Liver (tissue), 3 donors: ENCODE results near the gene TAF11L5.
"Not testable (repeated sequence)": the region's sequence is repeated elsewhere in the genome, so short reads cannot be mapped to it uniquely, and the experiment has no call there.

Source experiments
- FOXA1 ChIP-seq: IDR thresholded peaks from 2 replicates; pipeline ENCODE4 v1.6.1; 2016; ENCODE audit warnings: antibody characterized with exemption
- GABPA ChIP-seq, 2 donors: IDR thresholded peaks in 1 of 2; conservative IDR thresholded peaks in 1 of 2; 2 replicates each; pipeline ENCODE4 v1.6.1; 2016; ENCODE audit warnings: antibody characterized with exemption in 2 of 2, mild to moderate bottlenecking in 1 of 2, moderate library complexity in 1 of 2
- HNF4A ChIP-seq, 2 donors: conservative IDR thresholded peaks; 2 replicates each; pipeline ENCODE4 v1.6.1; 2016; ENCODE audit warnings: antibody characterized with exemption in 2 of 2, mild to moderate bottlenecking in 2 of 2
- RAD21 ChIP-seq, 2 donors: IDR thresholded peaks; 2 replicates each; pipeline ENCODE4 v1.6.1; 2016; ENCODE audit warnings: antibody characterized with exemption in 2 of 2, mild to moderate bottlenecking in 2 of 2
- SP1 ChIP-seq: IDR thresholded peaks from 2 replicates; pipeline ENCODE4 v1.6.1; 2018; ENCODE audit warnings: antibody characterized with exemption, mild to moderate bottlenecking
- TAF1 ChIP-seq: conservative IDR thresholded peaks from 2 replicates; pipeline ENCODE4 v1.6.1; 2016; ENCODE audit warnings: antibody characterized with exemption, mild to moderate bottlenecking
- TF ChIP-seq, protein P1 (sequence below): fragments of 150-350 bp; IDR thresholded peaks from 2 replicates; pipeline ENCODE4 v1.5.1; 2017; ENCODE audit warnings: improper control_type of control experiment, low read depth, low read length; ENCODE audit not compliant: missing input control
- TF ChIP-seq, protein P2 (sequence below): IDR thresholded peaks from 2 replicates; pipeline ENCODE4 v1.6.1; 2016; ENCODE audit warnings: antibody characterized with exemption
- TF ChIP-seq, protein P3 (sequence below): IDR thresholded peaks from 2 replicates; pipeline ENCODE4 v1.6.1; 2016; ENCODE audit warnings: antibody characterized with exemption
- TF ChIP-seq, protein P4 (sequence below): IDR thresholded peaks from 2 replicates; pipeline ENCODE4 v1.6.1; 2016; ENCODE audit warnings: antibody characterized with exemption
- donor health status: healthy.
- donor health status: healthy.

DNA sequence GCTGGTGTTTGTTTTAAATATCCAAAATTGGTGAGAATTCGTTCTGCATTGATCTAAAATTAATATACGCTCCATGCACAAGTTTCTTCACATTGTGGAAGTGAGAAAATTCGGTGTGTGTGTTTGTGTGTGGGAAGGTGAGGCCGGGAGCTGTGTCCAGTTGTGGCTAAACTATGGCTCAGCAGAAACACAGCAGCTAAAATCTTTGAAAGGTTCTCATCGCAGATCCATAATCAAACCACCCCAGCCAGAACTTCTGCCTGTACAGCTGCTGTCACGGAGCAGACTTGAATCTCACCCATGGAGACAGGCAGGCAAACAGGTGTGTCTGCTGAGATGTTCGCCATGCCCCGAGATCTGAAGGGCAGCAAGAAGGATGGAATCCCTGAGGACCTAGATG, 27.1 kb upstream of the TAF11L5 start, which contains the start of gene TAF11L2:
- TF ChIP-seq GABPA (IDR thresholded peaks at IDR 0.05 in 1 of 2, conservative IDR thresholded peaks at IDR 0.05 in 1 of 2); RAD21 (IDR thresholded peaks at IDR 0.05); FOXA1; SP1; TAF1; HNF4A (conservative IDR thresholded peaks at IDR 0.05): not testable (repeated sequence)
- TF ChIP-seq, protein P1, sequence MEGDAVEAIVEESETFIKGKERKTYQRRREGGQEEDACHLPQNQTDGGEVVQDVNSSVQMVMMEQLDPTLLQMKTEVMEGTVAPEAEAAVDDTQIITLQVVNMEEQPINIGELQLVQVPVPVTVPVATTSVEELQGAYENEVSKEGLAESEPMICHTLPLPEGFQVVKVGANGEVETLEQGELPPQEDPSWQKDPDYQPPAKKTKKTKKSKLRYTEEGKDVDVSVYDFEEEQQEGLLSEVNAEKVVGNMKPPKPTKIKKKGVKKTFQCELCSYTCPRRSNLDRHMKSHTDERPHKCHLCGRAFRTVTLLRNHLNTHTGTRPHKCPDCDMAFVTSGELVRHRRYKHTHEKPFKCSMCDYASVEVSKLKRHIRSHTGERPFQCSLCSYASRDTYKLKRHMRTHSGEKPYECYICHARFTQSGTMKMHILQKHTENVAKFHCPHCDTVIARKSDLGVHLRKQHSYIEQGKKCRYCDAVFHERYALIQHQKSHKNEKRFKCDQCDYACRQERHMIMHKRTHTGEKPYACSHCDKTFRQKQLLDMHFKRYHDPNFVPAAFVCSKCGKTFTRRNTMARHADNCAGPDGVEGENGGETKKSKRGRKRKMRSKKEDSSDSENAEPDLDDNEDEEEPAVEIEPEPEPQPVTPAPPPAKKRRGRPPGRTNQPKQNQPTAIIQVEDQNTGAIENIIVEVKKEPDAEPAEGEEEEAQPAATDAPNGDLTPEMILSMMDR = not testable (repeated sequence)
- TF ChIP-seq, protein P2, sequence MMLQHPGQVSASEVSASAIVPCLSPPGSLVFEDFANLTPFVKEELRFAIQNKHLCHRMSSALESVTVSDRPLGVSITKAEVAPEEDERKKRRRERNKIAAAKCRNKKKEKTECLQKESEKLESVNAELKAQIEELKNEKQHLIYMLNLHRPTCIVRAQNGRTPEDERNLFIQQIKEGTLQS = not testable (repeated sequence)
- TF ChIP-seq, protein P3, sequence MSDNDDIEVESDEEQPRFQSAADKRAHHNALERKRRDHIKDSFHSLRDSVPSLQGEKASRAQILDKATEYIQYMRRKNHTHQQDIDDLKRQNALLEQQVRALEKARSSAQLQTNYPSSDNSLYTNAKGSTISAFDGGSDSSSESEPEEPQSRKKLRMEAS = not testable (repeated sequence)
- TF ChIP-seq, protein P4, sequence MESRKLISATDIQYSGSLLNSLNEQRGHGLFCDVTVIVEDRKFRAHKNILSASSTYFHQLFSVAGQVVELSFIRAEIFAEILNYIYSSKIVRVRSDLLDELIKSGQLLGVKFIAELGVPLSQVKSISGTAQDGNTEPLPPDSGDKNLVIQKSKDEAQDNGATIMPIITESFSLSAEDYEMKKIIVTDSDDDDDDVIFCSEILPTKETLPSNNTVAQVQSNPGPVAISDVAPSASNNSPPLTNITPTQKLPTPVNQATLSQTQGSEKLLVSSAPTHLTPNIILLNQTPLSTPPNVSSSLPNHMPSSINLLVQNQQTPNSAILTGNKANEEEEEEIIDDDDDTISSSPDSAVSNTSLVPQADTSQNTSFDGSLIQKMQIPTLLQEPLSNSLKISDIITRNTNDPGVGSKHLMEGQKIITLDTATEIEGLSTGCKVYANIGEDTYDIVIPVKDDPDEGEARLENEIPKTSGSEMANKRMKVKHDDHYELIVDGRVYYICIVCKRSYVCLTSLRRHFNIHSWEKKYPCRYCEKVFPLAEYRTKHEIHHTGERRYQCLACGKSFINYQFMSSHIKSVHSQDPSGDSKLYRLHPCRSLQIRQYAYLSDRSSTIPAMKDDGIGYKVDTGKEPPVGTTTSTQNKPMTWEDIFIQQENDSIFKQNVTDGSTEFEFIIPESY = not testable (repeated sequence)
